Liver (tissue), 9 donors: ENCODE results near the gene ERVFRD-1. TPM values are rescaled to one million over a fixed set of nuclear protein-coding genes. Genes with fewer than 3 reads are reported as not detected.

ENCODE experiments used
- DNase-seq: peaks from one replicate; pipeline ENCODE4 v3.0.0-alpha.2; 2017; ENCODE audit warnings: low spot score
- H3K27ac ChIP-seq, 2 donors: one replicate each; pipeline ENCODE4 v1.7.0; 2013; ENCODE audit warnings: inconsistent platforms in 2 of 2, low read length in 2 of 2, control low read depth in 1 of 2, low read depth in 1 of 2, mild to moderate bottlenecking in 1 of 2
- H3K27me3 ChIP-seq, 4 donors: one replicate each; pipeline versions ENCODE4 v1.6.1 to v1.7.0; 2013; ENCODE audit warnings: low read length in 3 of 4, inconsistent platforms in 1 of 4, mild to moderate bottlenecking in 1 of 4, moderate library complexity in 1 of 4; ENCODE audit not compliant: control insufficient read depth in 4 of 4, insufficient read depth in 4 of 4
- H3K36me3 ChIP-seq, 4 donors: one replicate each; pipeline versions ENCODE4 v1.6.1 to v1.7.0; 2013; ENCODE audit warnings: low read length in 3 of 4, mild to moderate bottlenecking in 3 of 4, low read depth in 1 of 4, moderate library complexity in 1 of 4; ENCODE audit not compliant: control insufficient read depth in 4 of 4, insufficient read depth in 3 of 4
- H3K4me1 ChIP-seq, 4 donors: one replicate each; pipeline versions ENCODE4 v1.6.1 to v1.7.0; 2013; ENCODE audit warnings: low read length in 3 of 4, mild to moderate bottlenecking in 3 of 4, moderate library complexity in 1 of 4; ENCODE audit not compliant: control insufficient read depth in 4 of 4, insufficient read depth in 4 of 4
- H3K4me3 ChIP-seq, 3 donors: one replicate each; pipeline versions ENCODE4 v1.6.1 to v1.7.0; 2013; ENCODE audit warnings: low read length in 3 of 3, control low read depth in 1 of 3, low read depth in 1 of 3, mild to moderate bottlenecking in 1 of 3
- H3K9ac ChIP-seq, 2 donors: one replicate each; pipeline ENCODE4 v1.7.0; 2013; ENCODE audit warnings: low read length in 2 of 2, mild to moderate bottlenecking in 2 of 2, moderate library complexity in 2 of 2, control low read depth in 1 of 2, low read depth in 1 of 2
- H3K9me3 ChIP-seq, 4 donors: one replicate each; pipeline versions ENCODE4 v1.6.1 to v1.7.0; 2013; ENCODE audit warnings: low read length in 3 of 4; ENCODE audit not compliant: control insufficient read depth in 4 of 4
- CTCF ChIP-seq: fragments of 150-350 bp; IDR thresholded peaks from 2 replicates; pipeline ENCODE4 v1.5.1; 2017; ENCODE audit warnings: improper control_type of control experiment, low read depth, low read length; ENCODE audit not compliant: missing input control
- EGR1 ChIP-seq, 2 donors: IDR thresholded peaks; 2 replicates each; pipeline ENCODE4 v1.6.1; 2016 to 2018; ENCODE audit warnings: antibody characterized with exemption in 2 of 2, low read depth in 2 of 2
- FOXA1 ChIP-seq: IDR thresholded peaks from 2 replicates; pipeline ENCODE4 v1.6.1; 2016; ENCODE audit warnings: antibody characterized with exemption
- FOXA2 ChIP-seq: IDR thresholded peaks from 2 replicates; pipeline ENCODE4 v1.6.1; 2016; ENCODE audit warnings: antibody characterized with exemption
- GABPA ChIP-seq, 2 donors: IDR thresholded peaks in 1 of 2; conservative IDR thresholded peaks in 1 of 2; 2 replicates each; pipeline ENCODE4 v1.6.1; 2016; ENCODE audit warnings: antibody characterized with exemption in 2 of 2, mild to moderate bottlenecking in 1 of 2, moderate library complexity in 1 of 2
- HNF4A ChIP-seq, 2 donors: conservative IDR thresholded peaks; 2 replicates each; pipeline ENCODE4 v1.6.1; 2016; ENCODE audit warnings: antibody characterized with exemption in 2 of 2, mild to moderate bottlenecking in 2 of 2
- HNF4G ChIP-seq: IDR thresholded peaks from 2 replicates; pipeline ENCODE4 v1.6.1; 2016; ENCODE audit warnings: antibody characterized with exemption
- JUND ChIP-seq, 2 donors: IDR thresholded peaks; 2 replicates each; pipeline ENCODE4 v1.6.1; 2016; ENCODE audit warnings: antibody characterized with exemption in 2 of 2
- NR2F2 ChIP-seq: IDR thresholded peaks from 2 replicates; pipeline ENCODE4 v1.6.1; 2016; ENCODE audit warnings: antibody characterized with exemption
- RAD21 ChIP-seq, 2 donors: IDR thresholded peaks; 2 replicates each; pipeline ENCODE4 v1.6.1; 2016; ENCODE audit warnings: antibody characterized with exemption in 2 of 2, mild to moderate bottlenecking in 2 of 2
- REST ChIP-seq: IDR thresholded peaks from 2 replicates; pipeline ENCODE4 v1.6.1; 2016; ENCODE audit warnings: antibody characterized with exemption, mild to moderate bottlenecking
- RXRA ChIP-seq, 2 donors: IDR thresholded peaks; 2 replicates each; pipeline ENCODE4 v1.6.1; 2017 to 2018; ENCODE audit warnings: antibody characterized with exemption in 2 of 2, mild to moderate bottlenecking in 1 of 2
- SP1 ChIP-seq: IDR thresholded peaks from 2 replicates; pipeline ENCODE4 v1.6.1; 2018; ENCODE audit warnings: antibody characterized with exemption, mild to moderate bottlenecking
- TAF1 ChIP-seq: conservative IDR thresholded peaks from 2 replicates; pipeline ENCODE4 v1.6.1; 2016; ENCODE audit warnings: antibody characterized with exemption, mild to moderate bottlenecking
- YY1 ChIP-seq: IDR thresholded peaks from 2 replicates; pipeline ENCODE4 v1.6.1; 2016; ENCODE audit warnings: antibody characterized with exemption, mild to moderate bottlenecking
- ZBTB33 ChIP-seq: IDR thresholded peaks from 2 replicates; pipeline ENCODE4 v1.6.1; 2016; ENCODE audit warnings: antibody characterized with exemption
- WGBS: extraction: QIAGEN DNeasy Blood & Tissue Kit; methylation state at CpG from one replicate; pipeline ENCODE4 v1.1.7; 2013; 5-methylcytosine and 5-hydroxymethylcytosine counted together
- polyA plus RNA-seq, 2 donors: library from polyadenylated mRNA; stranded (reverse) in 1 of 2; unstranded in 1 of 2; fragments of 200-250 nt in 1 of 2; fragments of >200 nt in 1 of 2; fragmentation: Nextera tagmentation in 1 of 2; extraction: Ambion mirVana in 1 of 2; gene quantifications; one replicate each; pipeline versions ENCODE4 v1.2.1 to v1.2.3, GENCODE V29; 2013 to 2015
- total RNA-seq, 2 donors: library from RNA; depleted of rRNA; stranded (reverse); fragments of >200 nt; gene quantifications; one replicate each; pipeline ENCODE4 v1.2.3, GENCODE V29; 2014
- TF ChIP-seq, protein P1 (sequence below): IDR thresholded peaks from 2 replicates; pipeline ENCODE4 v1.6.1; 2016; ENCODE audit warnings: antibody characterized with exemption
- TF ChIP-seq, protein P2 (sequence below): IDR thresholded peaks from 2 replicates; pipeline ENCODE4 v1.6.1; 2016; ENCODE audit warnings: antibody characterized with exemption
- donor health status: healthy.
- donor health status: healthy.
- donor health status: healthy.
- donor health status: healthy.
- donor health status: healthy.

ERVFRD-1 gene
- total and polyA plus RNA-seq, 4 donors: 0.07 to 0.28 (median 0.14) TPM; not detected in 1

- 96% methylated on average over 5 of the region's 5 CpGs for whole genome bisulfite sequencing
- Histone ChIP-seq H3K36me3 (no peaks in the 10 kb centered on the region), H3K9me3 (no peaks in the 10 kb centered on the region), H3K9ac (no peak overlapping the region), H3K27me3 (no peaks in the 10 kb centered on the region), H3K4me3 (no peak overlapping the region), H3K27ac (peak overlapping the region in 1 of 2 donors; percentile 7), H3K4me1 (peaks cover 9 to 36% (median 32%) of the 10 kb centered on the region in 4 donors)
- DNase-seq: no peak
- peak in 1 of 2 donors; percentile 29 for TF ChIP-seq JUND (IDR thresholded peaks at IDR 0.05)
- no peak for TF ChIP-seq FOXA2
- no peak for TF ChIP-seq FOXA1
- TF ChIP-seq SP1: no peak
- TF ChIP-seq GABPA (IDR thresholded peaks at IDR 0.05 in 1 of 2, conservative IDR thresholded peaks at IDR 0.05 in 1 of 2): no peak
These were observed 53.1 kb downstream of the ERVFRD-1 start for GRCh38 chr6:11058406-11058805.

GRCh38 chr6:11056871-11057270, 54.7 kb downstream of the ERVFRD-1 start:
- H3K4me3 ChIP-seq: no peak overlapping the region
- DNase-seq: no peak
- no peaks in the 10 kb centered on the region for H3K36me3 ChIP-seq
- no peak for TF ChIP-seq EGR1 (IDR thresholded peaks at IDR 0.05; ENCODE audit: low read depth in 2 of 2)
- peak in 1 of 2 donors; percentile 21 for TF ChIP-seq HNF4A (conservative IDR thresholded peaks at IDR 0.05)
- no peaks in the 10 kb centered on the region for H3K27me3 ChIP-seq
- no peak overlapping the region for H3K9ac ChIP-seq
- WGBS: 81% methylated on average over 1 of the region's 1 CpG
- no peaks in the 10 kb centered on the region for H3K9me3 ChIP-seq
- H3K27ac ChIP-seq: no peak overlapping the region
- H3K4me1 ChIP-seq: peaks cover 9 to 44% (median 37%) of the 10 kb centered on the region in 4 donors

- Histone ChIP-seq H3K4me3 (no peak overlapping the region), H3K9ac (no peak overlapping the region), H3K27ac (peak overlapping the region; percentile 71 to 81), H3K9me3 (no peaks in the 10 kb centered on the region), H3K36me3 (no peaks in the 10 kb centered on the region), H3K4me1 (peaks cover 9 to 44% (median 37%) of the 10 kb centered on the region in 4 donors), H3K27me3 (no peaks in the 10 kb centered on the region)
- TF ChIP-seq SP1 (peak; percentile 71), RXRA (IDR thresholded peaks at IDR 0.05) (peak; percentile 86 to 90), HNF4G (no peak), REST (peak; percentile 75), FOXA1 (peak; percentile 70), FOXA2 (peak; percentile 87), HNF4A (conservative IDR thresholded peaks at IDR 0.05) (peak; percentile 66 to 79), RAD21 (IDR thresholded peaks at IDR 0.05) (peak in 1 of 2 donors; percentile 11), YY1 (peak; percentile 59), TAF1 (peak; percentile 27), GABPA (IDR thresholded peaks at IDR 0.05 in 1 of 2, conservative IDR thresholded peaks at IDR 0.05 in 1 of 2) (no peak), EGR1 (IDR thresholded peaks at IDR 0.05; ENCODE audit: low read depth in 2 of 2) (peak in 1 of 2 donors; percentile 19), CTCF (no peak), JUND (IDR thresholded peaks at IDR 0.05) (peak; percentile 97), ZBTB33 (peak; percentile 67), NR2F2 (peak; percentile 89)
- TF ChIP-seq, protein P1, sequence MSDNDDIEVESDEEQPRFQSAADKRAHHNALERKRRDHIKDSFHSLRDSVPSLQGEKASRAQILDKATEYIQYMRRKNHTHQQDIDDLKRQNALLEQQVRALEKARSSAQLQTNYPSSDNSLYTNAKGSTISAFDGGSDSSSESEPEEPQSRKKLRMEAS: peak; percentile 43
- TF ChIP-seq, protein P2, sequence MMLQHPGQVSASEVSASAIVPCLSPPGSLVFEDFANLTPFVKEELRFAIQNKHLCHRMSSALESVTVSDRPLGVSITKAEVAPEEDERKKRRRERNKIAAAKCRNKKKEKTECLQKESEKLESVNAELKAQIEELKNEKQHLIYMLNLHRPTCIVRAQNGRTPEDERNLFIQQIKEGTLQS: peak; percentile 72
- WGBS: 21% methylated on average over 4 of the region's 4 CpGs
- DNase-seq: no peak
These were observed 56.3 kb downstream of the ERVFRD-1 start for GRCh38 chr6:11055127-11055627.
